WI38 (cell line): ENCODE results near the gene CFAP46.

Experiments used
- H3K4me3 ChIP-seq: 2 replicates; pipeline ENCODE4 v1.5.1; 2011; ENCODE audit warnings: low read depth, mild to moderate bottlenecking, control low read depth, low read length
- CTCF ChIP-seq: IDR thresholded peaks from 2 replicates; pipeline ENCODE4 v1.5.1; 2012; ENCODE audit warnings: low read depth, mild to moderate bottlenecking, control low read depth, low read length

Gene CFAP46

GRCh38 chr10:132812520-132812919 lies 129.8 kb downstream of the CFAP46 start:
- H3K4me3 ChIP-seq, result no peak overlapping the region
- TF ChIP-seq CTCF, result no peak

- H3K4me3 ChIP-seq, result no peak overlapping the region
- no peak for TF ChIP-seq CTCF
Observed at GRCh38 chr10:132811891-132812481, 130.4 kb downstream of the CFAP46 start.

GRCh38 chr10:132810807-132811700 lies 131.3 kb downstream of the CFAP46 start:
- no peak overlapping the region for H3K4me3 ChIP-seq
- TF ChIP-seq CTCF, result no peak

- H3K4me3 ChIP-seq, result no peak overlapping the region
- TF ChIP-seq CTCF, result no peak
Observed at GRCh38 chr10:132810141-132810806, 132.1 kb downstream of the CFAP46 start.

GRCh38 chr10:132809232-132810140 lies 132.9 kb downstream of the CFAP46 start:
- no peak overlapping the region for H3K4me3 ChIP-seq
- no peak for TF ChIP-seq CTCF

- no peak for TF ChIP-seq CTCF
- no peak overlapping the region for H3K4me3 ChIP-seq
Observed at GRCh38 chr10:132808383-132809231, 133.8 kb downstream of the CFAP46 start.
